Activated CD4-positive, alpha-beta T cell treated with anti-CD3 and anti-CD28 coated beads, Interleukin-2, amount 10 ng/mL, durations not matched to agents 24 days and 14 days (primary cell): ENCODE data around the gene ANKZF1. TPM values are rescaled to one million over a fixed set of nuclear protein-coding genes. Genes with fewer than 3 reads are reported as not detected.

Experiments used
- DNase-seq: peaks from one replicate; pipeline ENCODE4 v3.0.0; 2022
- H3K27ac Mint-ChIP-seq: one replicate; pipeline ENCODE4 v1.8.0; 2022; ENCODE audit warnings: mild to moderate bottlenecking, mixed read lengths
- H3K27me3 Mint-ChIP-seq: one replicate; pipeline ENCODE4 v1.8.0; 2022; ENCODE audit warnings: mixed read lengths
- H3K36me3 Mint-ChIP-seq: one replicate; pipeline ENCODE4 v1.8.0; 2022; ENCODE audit warnings: low read depth, mild to moderate bottlenecking, mixed read lengths
- H3K4me1 Mint-ChIP-seq: one replicate; pipeline ENCODE4 v1.8.0; 2021; ENCODE audit warnings: mixed read lengths
- H3K4me3 Mint-ChIP-seq: one replicate; pipeline ENCODE4 v1.8.0; 2022; ENCODE audit warnings: mild to moderate bottlenecking, moderate library complexity, mixed read lengths
- H3K9me3 Mint-ChIP-seq: one replicate; pipeline ENCODE4 v1.8.0; 2021; ENCODE audit warnings: mixed read lengths
- intact Hi-C: fragments of 100-400 bp; cut with micrococcal nuclease; formaldehyde crosslinking; loops from one replicate; pipeline ENCODE4 v1.15.1; 2023
- total RNA-seq: library from RNA; stranded (reverse); gene quantifications from 2 replicates; pipeline ENCODE4 v1.2.3, GENCODE V29; 2022

Gene ANKZF1
- total RNA-seq, 1 donor from 2014 or later: 144 TPM

DNA sequence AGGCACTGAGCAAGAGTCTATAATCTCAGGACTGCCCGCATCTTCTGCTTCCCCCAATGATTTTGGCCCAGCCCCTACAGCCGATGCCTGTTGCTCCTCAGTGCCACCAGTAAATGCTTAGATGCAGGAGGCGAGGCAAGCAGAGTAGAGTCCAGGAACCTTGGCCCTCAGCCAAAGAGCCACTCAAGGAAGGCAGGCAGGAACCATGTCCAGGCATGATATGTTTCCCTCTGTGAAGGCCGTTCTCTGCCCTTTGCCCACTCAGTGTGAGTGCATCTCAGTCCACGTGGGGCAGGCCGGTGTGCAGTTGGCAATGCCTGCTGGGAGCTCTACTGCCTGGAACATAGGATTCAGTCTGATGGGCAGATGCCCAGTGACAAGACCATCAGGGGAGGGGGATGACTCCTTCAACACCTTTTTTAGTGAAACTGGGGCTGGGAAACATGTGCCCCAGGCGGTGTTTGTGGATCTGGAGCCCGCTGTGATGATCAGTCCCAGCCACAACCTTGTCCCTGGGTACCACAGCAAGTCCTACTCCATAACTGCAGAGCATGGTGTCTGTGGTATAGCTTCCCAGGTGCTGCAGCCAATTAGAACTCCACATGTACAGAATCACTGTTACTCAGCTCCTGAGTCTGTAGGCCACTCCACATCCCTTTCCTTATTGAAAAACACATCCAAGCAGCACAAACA lies 39.9 kb downstream of the ANKZF1 start:
- peaks cover 12% of the 10 kb centered on the region for H3K27me3 Mint-ChIP-seq
- no peak overlapping the region for H3K4me3 Mint-ChIP-seq
- no peaks in the 10 kb centered on the region for H3K9me3 Mint-ChIP-seq
- DNase-seq: no peak
- no peak overlapping the region for H3K27ac Mint-ChIP-seq
- intact Hi-C loops: no loop called here
- H3K4me1 Mint-ChIP-seq: no peaks in the 10 kb centered on the region
- H3K36me3 Mint-ChIP-seq: no peaks in the 10 kb centered on the region

DNA sequence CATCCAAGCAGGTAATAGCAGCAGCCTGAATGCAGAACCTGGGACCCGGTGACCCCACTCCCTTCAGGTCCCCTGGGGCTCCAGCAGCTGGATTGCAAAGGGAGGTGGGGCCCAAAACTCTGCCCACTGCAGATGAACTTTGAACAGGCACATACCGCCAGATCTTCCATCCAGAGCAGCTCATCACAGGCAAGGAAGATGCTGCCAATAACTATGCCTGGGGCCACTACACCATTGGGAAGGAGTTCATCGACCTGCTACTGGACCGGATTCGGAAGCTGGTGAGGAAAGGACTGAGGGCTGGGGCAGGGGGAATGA lies 40.4 kb downstream of the ANKZF1 start:
- Mint-ChIP-seq H3K4me1 (no peaks in the 10 kb centered on the region), H3K9me3 (no peaks in the 10 kb centered on the region), H3K27ac (no peak overlapping the region), H3K27me3 (peaks cover 12% of the 10 kb centered on the region), H3K36me3 (no peaks in the 10 kb centered on the region), H3K4me3 (no peak overlapping the region)
- intact Hi-C loops: no loop called here
- DNase-seq: no peak

GRCh38 chr2:219271021-219271420 lies 41.4 kb downstream of the ANKZF1 start:
- Mint-ChIP-seq H3K4me3 (no peak overlapping the region), H3K27me3 (peaks cover 12% of the 10 kb centered on the region), H3K9me3 (no peaks in the 10 kb centered on the region), H3K36me3 (no peaks in the 10 kb centered on the region), H3K4me1 (no peaks in the 10 kb centered on the region), H3K27ac (no peak overlapping the region)
- intact Hi-C loops: no loop called here
- no peak for DNase-seq

GRCh38 chr2:219272356-219272755 lies 42.8 kb downstream of the ANKZF1 start:
- no peaks in the 10 kb centered on the region for H3K36me3 Mint-ChIP-seq
- no peak for DNase-seq
- no peaks in the 10 kb centered on the region for H3K9me3 Mint-ChIP-seq
- peaks cover 3% of the 10 kb centered on the region for H3K4me1 Mint-ChIP-seq
- peaks cover 12% of the 10 kb centered on the region for H3K27me3 Mint-ChIP-seq
- intact Hi-C loops: no loop called here
- no peak overlapping the region for H3K27ac Mint-ChIP-seq
- no peak overlapping the region for H3K4me3 Mint-ChIP-seq

DNA sequence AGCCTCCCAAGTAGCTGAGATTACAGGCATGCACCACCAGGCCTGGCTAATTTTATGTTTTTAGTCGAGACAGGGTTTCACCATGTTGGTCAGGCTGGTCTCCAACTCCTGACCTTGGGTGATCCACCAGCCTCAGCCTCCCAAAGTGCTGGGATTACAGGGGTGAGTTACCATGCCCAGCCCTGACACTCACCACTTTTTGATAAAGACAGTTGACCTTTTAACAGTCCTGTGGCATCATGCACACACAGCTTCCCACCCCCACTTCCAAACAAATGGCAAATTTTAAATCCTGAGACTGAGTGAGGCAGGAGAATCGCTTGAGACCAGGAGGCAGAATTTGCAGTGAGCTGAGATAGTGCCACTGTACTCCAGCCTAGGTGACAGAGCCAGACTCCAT lies 43.4 kb downstream of the ANKZF1 start:
- Mint-ChIP-seq H3K9me3 (no peaks in the 10 kb centered on the region), H3K27me3 (peaks cover 12% of the 10 kb centered on the region), H3K36me3 (no peaks in the 10 kb centered on the region), H3K4me1 (peaks cover 10% of the 10 kb centered on the region), H3K27ac (no peak overlapping the region), H3K4me3 (no peak overlapping the region)
- DNase-seq: no peak
- intact Hi-C loops: no loop called here

- peaks cover 16% of the 10 kb centered on the region for H3K4me1 Mint-ChIP-seq
- no peak overlapping the region for H3K27ac Mint-ChIP-seq
- no peak for DNase-seq
- H3K9me3 Mint-ChIP-seq: no peaks in the 10 kb centered on the region
- no peak overlapping the region for H3K4me3 Mint-ChIP-seq
- no peaks in the 10 kb centered on the region for H3K36me3 Mint-ChIP-seq
- peaks cover 12% of the 10 kb centered on the region for H3K27me3 Mint-ChIP-seq
- intact Hi-C loops: no loop called here
Measured at GRCh38 chr2:219273937-219274336, 44.3 kb downstream of the ANKZF1 start.

DNA sequence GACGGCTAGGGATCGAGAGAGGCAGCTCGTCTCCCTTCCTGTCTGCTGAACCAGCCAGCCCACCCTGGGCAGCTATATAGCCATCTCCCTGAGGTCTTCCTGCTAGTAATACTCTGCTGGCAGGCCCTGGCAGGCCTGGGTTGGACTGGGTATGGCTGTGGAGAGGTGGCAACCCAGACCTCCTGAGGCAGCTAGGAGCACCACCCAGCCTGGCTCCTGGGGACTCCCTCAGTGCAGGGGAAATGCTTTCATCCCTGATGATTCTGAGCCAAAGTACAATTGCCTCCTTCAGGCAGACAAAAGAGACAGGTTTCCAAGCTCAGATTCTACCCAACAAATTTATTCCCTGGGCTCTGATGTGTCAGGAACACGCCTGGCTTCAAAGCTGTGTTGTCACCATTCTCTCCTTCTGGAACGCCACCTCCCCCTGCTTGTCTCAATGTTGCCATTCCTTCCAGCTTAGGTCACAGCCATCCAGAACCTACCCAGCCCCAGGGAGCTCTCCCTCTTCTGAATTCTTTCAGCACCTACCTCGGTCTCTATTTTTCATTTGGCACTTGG lies 44.8 kb downstream of the ANKZF1 start:
- no peak overlapping the region for H3K27ac Mint-ChIP-seq
- H3K36me3 Mint-ChIP-seq: no peaks in the 10 kb centered on the region
- H3K27me3 Mint-ChIP-seq: peaks cover 12% of the 10 kb centered on the region
- intact Hi-C loops: no loop called here
- H3K4me3 Mint-ChIP-seq: no peak overlapping the region
- H3K9me3 Mint-ChIP-seq: no peaks in the 10 kb centered on the region
- peaks cover 16% of the 10 kb centered on the region for H3K4me1 Mint-ChIP-seq
- no peak for DNase-seq

DNA sequence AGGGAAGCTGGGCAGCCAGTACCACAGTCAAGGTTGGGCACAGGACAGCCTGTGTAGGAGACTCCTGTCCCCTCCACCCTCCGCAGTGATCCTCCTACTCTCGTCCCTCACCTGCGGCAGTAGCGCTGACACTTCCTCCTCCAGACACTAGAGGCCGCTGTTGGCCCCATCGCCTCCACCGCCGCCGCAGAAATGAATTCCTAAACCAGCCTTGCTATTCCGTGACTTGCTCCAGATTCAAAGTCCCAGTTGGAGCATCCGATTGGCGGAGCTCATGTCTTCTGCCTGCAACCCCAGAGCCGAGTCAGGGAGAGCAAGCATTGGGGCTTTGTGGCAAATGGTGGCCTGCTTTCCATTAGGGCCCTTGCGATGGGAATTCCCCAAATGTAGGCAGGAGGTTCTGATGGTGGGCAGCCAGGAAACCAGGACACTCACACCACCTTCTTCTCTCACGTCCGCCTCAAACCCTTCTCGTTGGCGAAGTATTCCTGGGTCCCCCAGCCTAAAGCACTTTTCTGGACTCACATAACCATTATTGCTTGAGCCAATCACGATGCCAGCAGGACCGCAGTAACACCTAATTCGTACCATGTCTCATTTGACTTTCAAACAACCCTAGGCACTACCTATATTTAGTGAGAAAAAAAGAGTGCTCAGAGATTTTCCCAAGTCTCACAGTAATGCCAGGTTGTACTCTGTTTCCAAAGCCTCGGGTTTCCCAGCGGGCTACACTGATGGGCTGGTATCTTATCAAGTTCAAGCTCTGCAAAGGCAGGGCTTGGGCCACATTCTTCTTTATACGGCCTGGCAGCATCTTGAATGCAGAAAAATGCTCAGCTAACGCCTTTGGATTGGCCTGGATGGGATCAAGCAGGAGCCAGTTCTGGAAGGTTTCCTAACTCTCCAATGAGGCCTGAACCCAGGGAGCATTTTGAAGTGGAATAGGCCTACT lies 48.4 kb downstream of the ANKZF1 start:
- intact Hi-C loops: loop anchor here (2.0 to 5.0 kb wide), 5 partner anchors 59 to 881 kb away; partner anchors contain the start of genes ABCB6, CHPF, GMPPA and TMEM198
- Mint-ChIP-seq H3K27me3 (no peaks in the 10 kb centered on the region), H3K36me3 (peaks cover 19% of the 10 kb centered on the region), H3K9me3 (no peaks in the 10 kb centered on the region), H3K4me3 (peak overlapping the region; percentile 97), H3K27ac (peak overlapping the region; percentile 95), H3K4me1 (peaks cover 40% of the 10 kb centered on the region)
- DNase-seq: peak; percentile 93

GRCh38 chr2:219278655-219279150 lies 49.1 kb downstream of the ANKZF1 start:
- DNase-seq: no peak
- intact Hi-C loops: loop anchor here (1.0 to 5.0 kb wide), 13 partner anchors 16 to 882 kb away; partner anchors contain the start of genes ABCB6, ANKZF1, ATG9A and CHPF
- Mint-ChIP-seq H3K9me3 (no peaks in the 10 kb centered on the region), H3K4me1 (peaks cover 42% of the 10 kb centered on the region), H3K27me3 (no peaks in the 10 kb centered on the region), H3K4me3 (peak overlapping the region; percentile 97), H3K36me3 (peaks cover 25% of the 10 kb centered on the region), H3K27ac (peak overlapping the region; percentile 95)

DNA sequence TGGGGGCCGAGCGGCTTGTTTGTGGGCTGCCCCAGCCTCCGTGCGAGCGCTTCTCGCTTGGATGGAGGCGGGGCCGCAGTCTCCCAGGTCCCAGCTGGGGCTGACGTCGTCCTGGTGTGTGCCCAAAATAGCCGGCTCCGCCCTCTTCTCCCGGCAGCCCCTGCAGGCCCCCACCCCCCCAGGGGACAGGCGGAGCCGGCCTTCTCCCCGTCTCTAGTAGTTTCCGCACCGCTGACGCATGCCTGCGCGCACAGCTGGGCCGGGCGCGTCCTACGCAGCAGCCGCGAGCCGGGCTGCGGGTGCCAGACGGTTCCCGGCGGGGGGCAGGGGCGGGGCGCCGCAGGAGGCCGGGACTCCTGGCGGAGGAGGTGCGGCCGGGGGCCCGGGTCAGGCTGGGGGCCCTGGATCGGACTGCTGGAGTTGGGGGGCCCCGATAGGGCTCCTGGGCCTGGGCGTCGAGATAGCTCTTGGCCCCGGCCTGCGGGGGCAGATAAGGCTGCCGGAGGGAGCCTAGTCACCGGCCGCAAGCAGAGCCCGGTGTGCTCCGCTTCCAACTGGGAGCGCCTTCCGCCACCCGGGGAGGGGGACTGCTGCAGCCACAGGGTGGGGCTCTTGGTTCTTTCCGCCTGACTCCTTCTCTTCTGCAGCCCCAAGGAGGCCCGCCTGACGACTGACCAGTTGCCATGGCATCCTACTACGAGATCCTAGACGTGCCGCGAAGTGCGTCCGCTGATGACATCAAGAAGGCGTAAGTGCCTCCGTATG lies 49.7 kb downstream of the ANKZF1 start, which contains the start of gene DNAJB2:
DNAJB2 (plus strand) TSS at position 216 of the 765 bp plus-strand sequence; CDS start at position 684, 468 bp downstream.
- Mint-ChIP-seq H3K4me1 (peaks cover 42% of the 10 kb centered on the region), H3K27me3 (no peaks in the 10 kb centered on the region), H3K27ac (peak within 1 kb of the TSS; percentile 96), H3K9me3 (no peaks in the 10 kb centered on the region), H3K4me3 (peak within 1 kb of the TSS; percentile 97), H3K36me3 (peaks cover 28% of the 10 kb centered on the region)
- peak; percentile 100 for DNase-seq
- intact Hi-C loops: loop anchor here (1.0 to 5.0 kb wide), 13 partner anchors 15 to 883 kb away; partner anchors contain the start of genes ABCB6, ANKZF1, ATG9A and CHPF

DNA sequence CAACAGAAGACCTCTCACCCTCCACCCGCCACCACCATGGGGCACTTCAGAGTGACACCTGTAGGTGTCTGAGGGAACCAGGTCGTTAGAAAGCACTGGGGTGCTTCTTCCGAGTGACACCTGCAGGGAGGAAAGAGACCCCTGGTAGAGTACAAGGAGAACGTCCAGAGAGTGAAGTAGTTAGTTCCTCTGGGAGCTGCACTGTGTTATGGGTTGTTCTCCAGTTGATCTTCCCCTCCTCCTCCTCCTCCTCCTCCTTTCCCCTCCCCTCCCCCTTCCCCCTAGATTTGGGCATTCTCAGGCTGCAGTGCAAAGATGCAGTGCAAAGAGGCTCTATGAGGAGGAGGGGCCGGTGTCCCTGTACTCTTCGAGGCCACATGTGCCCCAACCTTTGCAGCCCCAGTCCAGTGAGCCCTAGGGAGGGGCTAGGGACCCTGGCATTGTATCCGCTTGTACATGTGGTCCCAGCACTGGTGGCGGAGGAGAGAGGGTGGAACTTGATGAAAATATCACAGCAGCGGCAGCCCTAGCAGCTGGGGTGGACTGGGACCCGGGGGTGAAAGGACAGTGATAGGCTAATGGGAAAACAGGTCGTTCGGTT lies 50.4 kb downstream of the ANKZF1 start:
- peak overlapping the region; percentile 97 for H3K4me3 Mint-ChIP-seq
- H3K4me1 Mint-ChIP-seq: peaks cover 42% of the 10 kb centered on the region
- peaks cover 28% of the 10 kb centered on the region for H3K36me3 Mint-ChIP-seq
- intact Hi-C loops: loop anchor here (1.0 to 5.0 kb wide), 13 partner anchors 14 to 883 kb away; partner anchors contain the start of genes ABCB6, ANKZF1, ATG9A and CHPF
- DNase-seq: no peak
- H3K27me3 Mint-ChIP-seq: no peaks in the 10 kb centered on the region
- H3K27ac Mint-ChIP-seq: peak overlapping the region; percentile 96
- no peaks in the 10 kb centered on the region for H3K9me3 Mint-ChIP-seq

- intact Hi-C loops: no loop called here
- Mint-ChIP-seq H3K4me1 (peaks cover 44% of the 10 kb centered on the region), H3K4me3 (peak overlapping the region; percentile 97), H3K27me3 (no peaks in the 10 kb centered on the region), H3K36me3 (peaks cover 30% of the 10 kb centered on the region), H3K9me3 (no peaks in the 10 kb centered on the region), H3K27ac (peak overlapping the region; percentile 13)
- no peak for DNase-seq
Measured at GRCh38 chr2:219280651-219281050, 51.0 kb downstream of the ANKZF1 start.

DNA sequence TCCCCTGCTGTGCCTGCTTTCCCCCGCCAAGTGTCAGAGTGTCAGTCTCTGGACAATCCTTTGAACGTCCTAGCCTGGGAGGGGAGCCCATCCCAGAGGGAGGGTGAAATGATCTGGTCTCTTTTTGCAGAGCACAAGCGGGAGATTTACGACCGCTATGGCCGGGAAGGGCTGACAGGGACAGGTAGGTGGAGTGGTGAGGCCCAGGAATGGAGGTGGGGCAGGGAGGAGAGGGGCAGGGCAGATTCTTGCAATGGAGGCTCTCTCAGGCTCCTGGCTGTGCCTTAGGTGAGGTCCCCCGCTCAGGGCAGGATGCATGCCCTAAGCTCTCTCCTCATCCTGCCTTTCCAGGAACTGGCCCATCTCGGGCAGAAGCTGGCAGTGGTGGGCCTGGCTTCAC lies 52.0 kb downstream of the ANKZF1 start:
- H3K4me3 Mint-ChIP-seq: no peak overlapping the region
- H3K36me3 Mint-ChIP-seq: peaks cover 30% of the 10 kb centered on the region
- H3K27ac Mint-ChIP-seq: no peak overlapping the region

More for the DNA sequence above, 52.0 kb downstream of the ANKZF1 start:
- Mint-ChIP-seq H3K27me3 (no peaks in the 10 kb centered on the region), H3K4me1 (peaks cover 44% of the 10 kb centered on the region), H3K9me3 (no peaks in the 10 kb centered on the region)
- intact Hi-C loops: no loop called here
- no peak for DNase-seq
